NB4 (cell line): ENCODE data around the gene NOTCH1.

Source experiments
- CTCF ChIP-seq: IDR thresholded peaks from one replicate; pipeline ENCODE4 v1.5.1; 2012; ENCODE audit warnings: low read depth, low read length
- MAX ChIP-seq: IDR thresholded peaks from 2 replicates; pipeline ENCODE4 v1.6.1; 2011; ENCODE audit warnings: low read depth, low read length
- MYC ChIP-seq: IDR thresholded peaks from 2 replicates; pipeline ENCODE4 v1.6.1; 2011; ENCODE audit warnings: low read depth, low read length
- POLR2A ChIP-seq: IDR thresholded peaks from 2 replicates; pipeline ENCODE4 v1.6.1; 2011; ENCODE audit warnings: mild to moderate bottlenecking; ENCODE audit not compliant: insufficient read length; ENCODE audit errors: extremely low read depth

DNA sequence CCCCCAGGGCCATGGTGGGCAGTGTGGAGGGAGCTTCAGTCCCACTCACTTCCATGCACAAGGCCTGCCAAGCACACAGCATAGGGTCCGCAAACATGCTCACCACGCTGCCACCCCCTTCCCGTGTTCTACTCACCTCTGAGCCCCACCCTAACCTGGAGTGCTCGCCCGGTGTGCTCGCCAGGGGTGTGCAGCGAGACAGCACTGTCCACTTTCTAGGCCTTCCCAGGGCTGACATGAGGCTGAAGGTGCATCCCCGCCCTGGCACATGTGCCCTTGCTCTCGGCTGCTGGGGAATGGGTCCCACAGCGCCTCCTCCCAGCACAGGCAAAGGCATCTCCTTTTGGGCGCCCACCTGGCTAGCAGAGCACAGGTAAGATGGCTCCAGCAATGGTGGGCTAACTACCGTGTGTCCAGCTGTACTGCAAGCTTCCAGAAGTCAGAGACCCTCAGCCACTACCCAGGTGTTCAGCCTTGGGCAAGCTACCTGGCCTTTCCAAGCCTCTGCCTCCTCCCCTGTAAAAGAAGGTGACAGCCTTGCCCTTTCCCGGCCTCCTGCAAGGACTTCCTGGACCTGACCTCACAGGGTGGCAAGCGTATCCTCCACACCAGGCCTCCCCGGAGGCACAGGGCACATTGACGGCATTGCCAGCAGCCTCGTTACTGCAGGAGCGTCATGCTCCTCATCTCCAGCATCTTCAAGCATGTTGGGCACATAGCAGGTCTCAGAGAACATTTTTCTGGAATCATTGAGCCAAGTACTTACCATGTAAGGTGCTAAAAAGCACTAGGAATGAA, 58.8 kb downstream of the NOTCH1 start:
- TF ChIP-seq POLR2A (no peak), CTCF (no peak), MAX (no peak), MYC (no peak)
